NT2/D1 (cell line): ENCODE measurements around the gene P2RX6.
A peak's percentile ranks its signal among the peaks of the same experiment; 100 is the strongest.

Experiments
- DNase-seq: peaks from one replicate; pipeline ENCODE4 v3.0.0-alpha.2; 2011; ENCODE audit warnings: low read depth, low spot score
- H3K27me3 ChIP-seq: 2 replicates; pipeline ENCODE4 v1.6.0; 2011; ENCODE audit warnings: mild to moderate bottlenecking; ENCODE audit not compliant: insufficient read length, insufficient read depth
- H3K36me3 ChIP-seq: 2 replicates; pipeline ENCODE4 v1.6.1; 2011; ENCODE audit warnings: mild to moderate bottlenecking, low read length, mixed read lengths; ENCODE audit not compliant: insufficient read depth, insufficient read length
- H3K4me1 ChIP-seq: 2 replicates; pipeline ENCODE4 v1.5.1; 2011; ENCODE audit not compliant: insufficient read depth, insufficient read length
- H3K4me3 ChIP-seq: 2 replicates; pipeline ENCODE4 v1.5.1; 2011; ENCODE audit warnings: low read depth; ENCODE audit not compliant: insufficient read length
- H3K9ac ChIP-seq: 2 replicates; pipeline ENCODE4 v1.6.0; 2011; ENCODE audit warnings: low read depth; ENCODE audit not compliant: insufficient read length
- H3K9me3 ChIP-seq: 2 replicates; pipeline ENCODE4 v1.5.1; 2011; ENCODE audit warnings: mild to moderate bottlenecking, low read length; ENCODE audit not compliant: insufficient read depth
- SUZ12 ChIP-seq: IDR thresholded peaks from 2 replicates; pipeline ENCODE4 v1.6.1; 2011; ENCODE audit not compliant: insufficient read length, insufficient read depth; ENCODE audit errors: extremely low read depth
- YY1 ChIP-seq: IDR thresholded peaks from 2 replicates; pipeline ENCODE4 v1.6.1; 2011; ENCODE audit not compliant: insufficient read length, insufficient read depth
- ZNF274 ChIP-seq: IDR thresholded peaks from 2 replicates; pipeline ENCODE4 v1.6.1; 2011; ENCODE audit warnings: mild to moderate bottlenecking, low read depth, low read length

The P2RX6 gene

GRCh38 chr22:20977516-20978170 is 37.3 kb upstream of the P2RX6 start:
- Histone ChIP-seq H3K9ac (no peak overlapping the region), H3K36me3 (no peaks in the 10 kb centered on the region), H3K4me1 (peaks cover 9% of the 10 kb centered on the region), H3K9me3 (no peaks in the 10 kb centered on the region), H3K27me3 (peaks cover 12% of the 10 kb centered on the region), H3K4me3 (no peak overlapping the region)
- DNase-seq: no peak
- no peak for TF ChIP-seq YY1
- no peak for TF ChIP-seq SUZ12
- no peak for TF ChIP-seq ZNF274

- H3K4me3 ChIP-seq: no peak overlapping the region
- peaks cover 12% of the 10 kb centered on the region for H3K27me3 ChIP-seq
- peaks cover 6% of the 10 kb centered on the region for H3K36me3 ChIP-seq
- no peaks in the 10 kb centered on the region for H3K9me3 ChIP-seq
- H3K9ac ChIP-seq: no peak overlapping the region
- peaks cover 9% of the 10 kb centered on the region for H3K4me1 ChIP-seq
- TF ChIP-seq YY1 (no peak), ZNF274 (no peak), SUZ12 (no peak)
- DNase-seq: no peak
Observed at GRCh38 chr22:20978419-20978818, 36.5 kb upstream of the P2RX6 start.

GRCh38 chr22:20979243-20979809 is 35.6 kb upstream of the P2RX6 start:
- Histone ChIP-seq H3K9me3 (no peaks in the 10 kb centered on the region), H3K27me3 (peaks cover 12% of the 10 kb centered on the region), H3K4me1 (peaks cover 7% of the 10 kb centered on the region), H3K36me3 (peaks cover 14% of the 10 kb centered on the region), H3K9ac (peak overlapping the region; percentile 86), H3K4me3 (peak overlapping the region; percentile 48)
- peak; percentile 90 for DNase-seq
- TF ChIP-seq YY1 (peak; percentile 49), SUZ12 (no peak)

DNA sequence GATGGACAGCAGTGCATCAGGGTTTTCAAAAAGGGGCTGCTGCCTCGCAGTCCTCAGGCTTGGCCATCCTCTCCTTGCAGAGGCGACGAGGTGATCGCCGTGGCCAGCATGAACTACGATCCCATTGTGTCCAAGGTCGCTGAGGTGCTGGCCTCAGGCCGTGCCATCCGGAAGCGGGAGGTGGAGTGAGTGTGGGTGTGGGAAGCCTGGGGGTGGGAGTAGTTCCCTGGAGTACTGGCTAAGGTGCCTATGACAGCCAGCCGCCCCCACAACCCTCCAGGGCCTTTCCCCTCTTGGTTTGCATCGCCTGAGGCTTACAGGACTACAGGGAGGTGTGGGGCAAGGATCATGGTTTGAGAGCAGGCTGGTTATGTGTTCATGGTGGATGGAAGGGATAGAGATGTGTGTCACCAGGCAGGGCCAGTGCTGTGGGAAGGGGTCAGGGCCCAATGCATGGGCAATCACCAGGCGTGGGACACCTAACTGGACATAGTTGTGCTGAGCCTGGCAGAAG is 35.0 kb upstream of the P2RX6 start:
- peak overlapping the region; percentile 86 for H3K9ac ChIP-seq
- peak overlapping the region; percentile 48 for H3K4me3 ChIP-seq
- peaks cover 12% of the 10 kb centered on the region for H3K27me3 ChIP-seq

GRCh38 chr22:20980523-20980922 is 34.4 kb upstream of the P2RX6 start:
- no peak for DNase-seq
- Histone ChIP-seq H3K9me3 (no peaks in the 10 kb centered on the region), H3K4me3 (peak overlapping the region; percentile 48), H3K27me3 (peaks cover 12% of the 10 kb centered on the region), H3K9ac (peak overlapping the region; percentile 98), H3K36me3 (peaks cover 20% of the 10 kb centered on the region), H3K4me1 (peaks cover 5% of the 10 kb centered on the region)
- TF ChIP-seq SUZ12: no peak
- TF ChIP-seq YY1: no peak
- TF ChIP-seq ZNF274: no peak

More for the DNA sequence above, 35.0 kb upstream of the P2RX6 start:
- Histone ChIP-seq H3K9me3 (no peaks in the 10 kb centered on the region), H3K4me1 (peaks cover 5% of the 10 kb centered on the region), H3K36me3 (peaks cover 17% of the 10 kb centered on the region)
- DNase-seq: no peak
- TF ChIP-seq ZNF274: no peak
- no peak for TF ChIP-seq SUZ12
- no peak for TF ChIP-seq YY1

DNA sequence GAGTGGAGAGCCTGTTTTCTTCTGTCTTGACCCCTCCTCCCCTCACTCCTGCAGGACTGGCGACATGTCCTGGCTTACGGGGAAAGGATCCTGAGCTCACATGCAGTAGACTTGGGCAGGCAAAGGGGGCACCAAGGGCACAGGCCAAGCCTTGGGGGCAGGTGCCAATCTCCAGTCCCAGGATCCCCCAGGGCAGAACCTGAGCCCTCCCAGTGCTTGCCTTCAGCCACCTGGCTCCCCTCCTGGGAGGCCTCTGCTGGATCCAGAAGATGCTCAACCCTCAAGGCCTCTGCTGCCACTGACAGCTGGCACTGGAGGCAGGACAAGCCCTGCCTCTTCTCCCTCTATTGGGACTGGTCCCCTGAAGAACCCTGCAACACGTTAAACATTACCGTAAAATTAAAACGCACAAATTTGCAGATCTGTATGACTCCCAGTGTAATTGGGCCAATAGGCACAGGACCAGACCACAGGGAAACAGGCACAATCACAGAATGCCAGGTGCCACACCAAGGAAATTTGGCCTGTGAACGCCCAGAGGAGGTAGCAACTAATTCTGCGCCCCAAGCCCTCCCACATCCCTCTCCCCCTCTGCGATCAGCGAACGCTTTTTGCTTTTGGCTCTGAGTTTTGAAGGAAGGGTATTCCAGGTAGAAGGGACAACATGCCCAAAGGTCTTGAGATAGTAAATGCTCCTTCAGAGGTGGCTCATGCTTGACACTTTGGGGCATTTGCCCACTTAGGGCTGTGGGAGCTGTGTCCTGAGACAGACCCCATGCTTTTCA is 33.8 kb upstream of the P2RX6 start:
- H3K4me3 ChIP-seq: peak overlapping the region; percentile 86
- H3K27me3 ChIP-seq: peaks cover 12% of the 10 kb centered on the region

More for the DNA sequence above, 33.8 kb upstream of the P2RX6 start:
- Histone ChIP-seq H3K9ac (peak overlapping the region; percentile 98), H3K4me1 (peaks cover 5% of the 10 kb centered on the region), H3K36me3 (peaks cover 26% of the 10 kb centered on the region), H3K9me3 (no peaks in the 10 kb centered on the region)
- DNase-seq: no peak
- TF ChIP-seq SUZ12: no peak
